NT2/D1 (cell line): ENCODE data around the gene MAD1L1.

Experiments
- DNase-seq: peaks from one replicate; pipeline ENCODE4 v3.0.0-alpha.2; 2011; ENCODE audit warnings: low read depth, low spot score
- H3K27me3 ChIP-seq: 2 replicates; pipeline ENCODE4 v1.6.0; 2011; ENCODE audit warnings: mild to moderate bottlenecking; ENCODE audit not compliant: insufficient read length, insufficient read depth
- H3K36me3 ChIP-seq: 2 replicates; pipeline ENCODE4 v1.6.1; 2011; ENCODE audit warnings: mild to moderate bottlenecking, low read length, mixed read lengths; ENCODE audit not compliant: insufficient read depth, insufficient read length
- H3K4me1 ChIP-seq: 2 replicates; pipeline ENCODE4 v1.5.1; 2011; ENCODE audit not compliant: insufficient read depth, insufficient read length
- H3K4me3 ChIP-seq: 2 replicates; pipeline ENCODE4 v1.5.1; 2011; ENCODE audit warnings: low read depth; ENCODE audit not compliant: insufficient read length
- H3K9ac ChIP-seq: 2 replicates; pipeline ENCODE4 v1.6.0; 2011; ENCODE audit warnings: low read depth; ENCODE audit not compliant: insufficient read length
- H3K9me3 ChIP-seq: 2 replicates; pipeline ENCODE4 v1.5.1; 2011; ENCODE audit warnings: mild to moderate bottlenecking, low read length; ENCODE audit not compliant: insufficient read depth
- SUZ12 ChIP-seq: IDR thresholded peaks from 2 replicates; pipeline ENCODE4 v1.6.1; 2011; ENCODE audit not compliant: insufficient read length, insufficient read depth; ENCODE audit errors: extremely low read depth
- YY1 ChIP-seq: IDR thresholded peaks from 2 replicates; pipeline ENCODE4 v1.6.1; 2011; ENCODE audit not compliant: insufficient read length, insufficient read depth
- ZNF274 ChIP-seq: IDR thresholded peaks from 2 replicates; pipeline ENCODE4 v1.6.1; 2011; ENCODE audit warnings: mild to moderate bottlenecking, low read depth, low read length

MAD1L1 gene

DNA sequence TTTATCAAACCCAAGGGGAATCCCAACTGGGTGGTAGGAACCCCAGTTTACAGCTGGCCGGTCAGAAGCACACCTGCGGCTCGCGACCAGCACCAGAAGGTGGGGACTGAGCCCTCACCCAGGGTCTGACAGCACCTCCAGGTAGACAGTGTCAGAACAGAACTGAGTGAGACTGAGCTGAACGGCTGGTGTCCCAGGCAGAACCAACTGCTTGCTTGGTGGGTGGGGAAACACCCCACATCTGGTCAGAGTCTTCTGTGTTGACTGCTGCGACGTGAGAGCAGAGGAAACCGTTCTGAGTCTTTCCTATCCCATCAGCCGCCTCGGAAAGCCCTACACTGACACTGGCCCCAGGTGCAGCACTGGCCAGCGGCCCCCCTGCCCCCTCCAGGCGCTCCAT lies 160.7 kb downstream of the MAD1L1 start:
- TF ChIP-seq SUZ12 (no peak), ZNF274 (no peak), YY1 (no peak)
- no peak for DNase-seq
- H3K9me3 ChIP-seq, result no peaks in the 10 kb centered on the region
- H3K4me3 ChIP-seq, result no peak overlapping the region
- no peak overlapping the region for H3K9ac ChIP-seq
- peaks cover 12% of the 10 kb centered on the region for H3K4me1 ChIP-seq
- no peaks in the 10 kb centered on the region for H3K27me3 ChIP-seq
- peaks cover 45% of the 10 kb centered on the region for H3K36me3 ChIP-seq

DNA sequence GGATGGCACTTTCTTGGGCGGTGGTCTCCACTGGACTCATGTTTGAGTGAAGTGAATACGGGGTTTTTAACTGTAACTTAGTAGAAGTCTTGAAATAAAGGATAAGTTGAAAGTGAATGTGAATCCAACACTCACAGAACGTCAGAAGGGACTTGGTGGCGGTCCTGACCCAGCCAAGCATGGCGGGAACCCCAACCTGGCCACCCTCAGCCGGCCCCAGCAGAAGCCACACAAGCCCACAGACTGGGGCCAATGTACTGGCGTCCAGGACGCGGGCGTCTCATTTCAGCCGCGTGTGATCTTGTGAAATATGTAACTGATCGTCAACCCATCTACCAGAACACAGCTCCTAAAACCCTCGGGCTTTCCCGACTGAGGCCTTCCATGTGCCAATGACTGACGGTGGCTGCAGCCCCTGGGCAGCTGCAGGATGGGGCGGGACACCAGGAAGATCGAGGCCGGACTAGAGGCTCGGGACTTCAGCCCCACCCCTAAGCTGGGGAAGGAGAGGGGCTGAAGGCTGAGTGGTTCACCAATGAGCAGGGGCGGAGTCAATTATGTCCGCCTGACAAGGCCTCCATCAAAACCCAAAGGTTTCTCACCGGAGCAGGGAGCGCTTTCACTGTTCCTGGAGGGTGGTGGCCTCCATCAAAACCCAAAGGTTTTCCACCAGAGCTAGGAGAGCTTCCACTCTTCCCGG lies 161.5 kb downstream of the MAD1L1 start:
- TF ChIP-seq SUZ12, result no peak
- no peak for TF ChIP-seq YY1
- Histone ChIP-seq H3K9me3 (no peaks in the 10 kb centered on the region), H3K9ac (no peak overlapping the region), H3K4me3 (no peak overlapping the region), H3K36me3 (peaks cover 45% of the 10 kb centered on the region), H3K27me3 (no peaks in the 10 kb centered on the region), H3K4me1 (peaks cover 8% of the 10 kb centered on the region)
- DNase-seq, result no peak

DNA sequence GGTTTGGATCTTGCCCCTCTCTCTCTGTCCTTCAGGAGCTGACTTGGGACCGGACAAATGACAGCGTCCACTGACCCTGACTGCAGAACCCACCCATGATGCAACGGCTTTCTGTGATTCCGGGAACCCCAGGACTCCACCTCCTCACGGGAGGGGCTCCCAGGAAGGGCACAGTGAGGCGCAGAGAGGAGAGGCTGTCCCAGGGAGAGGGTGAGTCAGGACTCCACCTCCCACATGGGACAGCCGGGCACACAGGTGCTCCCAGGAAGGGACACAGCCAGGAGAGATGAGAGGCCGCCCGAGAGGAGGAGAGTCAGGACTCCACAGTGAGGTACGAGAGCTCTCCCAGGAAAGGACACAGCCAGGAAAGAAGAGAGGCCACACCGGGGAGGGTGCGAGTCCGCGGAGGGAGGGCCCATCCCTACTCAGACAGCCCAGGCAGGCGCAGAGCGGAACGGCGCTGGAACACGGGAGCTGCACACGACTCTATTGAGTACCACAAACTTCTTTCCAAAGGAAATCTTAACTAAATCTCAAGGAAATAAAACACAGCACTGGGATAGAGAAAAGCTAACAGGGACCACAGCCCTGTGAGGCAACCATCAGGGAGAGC lies 162.5 kb downstream of the MAD1L1 start:
- Histone ChIP-seq H3K9me3 (no peaks in the 10 kb centered on the region), H3K4me3 (no peak overlapping the region), H3K4me1 (peaks cover 8% of the 10 kb centered on the region), H3K36me3 (peaks cover 47% of the 10 kb centered on the region), H3K9ac (no peak overlapping the region), H3K27me3 (no peaks in the 10 kb centered on the region)
- TF ChIP-seq YY1, result no peak
- TF ChIP-seq ZNF274, result no peak
- TF ChIP-seq SUZ12, result no peak
- DNase-seq, result no peak

DNA sequence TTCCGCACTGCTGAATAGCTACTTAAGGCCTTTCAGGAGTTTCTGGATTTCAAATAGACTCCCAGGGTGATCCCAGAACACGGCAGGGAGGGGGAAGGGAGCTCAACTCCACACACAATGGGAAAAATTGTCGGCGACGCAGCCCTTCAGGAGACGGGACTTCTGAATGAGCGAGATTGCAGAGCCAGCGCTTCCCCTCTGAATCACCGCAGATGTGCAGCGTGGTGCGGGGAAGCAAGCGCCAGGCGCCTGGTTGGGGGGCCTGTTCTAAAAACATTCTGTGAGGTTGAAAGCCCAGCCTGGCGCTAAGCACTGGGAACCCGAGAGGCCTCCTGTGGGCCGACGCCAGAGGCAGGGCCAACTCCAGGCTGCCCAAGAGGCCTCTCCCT lies 163.3 kb downstream of the MAD1L1 start:
- no peak for DNase-seq
- Histone ChIP-seq H3K4me3 (no peak overlapping the region), H3K4me1 (peaks cover 8% of the 10 kb centered on the region), H3K9ac (no peak overlapping the region), H3K9me3 (no peaks in the 10 kb centered on the region), H3K27me3 (no peaks in the 10 kb centered on the region), H3K36me3 (peaks cover 51% of the 10 kb centered on the region)
- TF ChIP-seq ZNF274 (no peak), YY1 (no peak), SUZ12 (no peak)

DNA sequence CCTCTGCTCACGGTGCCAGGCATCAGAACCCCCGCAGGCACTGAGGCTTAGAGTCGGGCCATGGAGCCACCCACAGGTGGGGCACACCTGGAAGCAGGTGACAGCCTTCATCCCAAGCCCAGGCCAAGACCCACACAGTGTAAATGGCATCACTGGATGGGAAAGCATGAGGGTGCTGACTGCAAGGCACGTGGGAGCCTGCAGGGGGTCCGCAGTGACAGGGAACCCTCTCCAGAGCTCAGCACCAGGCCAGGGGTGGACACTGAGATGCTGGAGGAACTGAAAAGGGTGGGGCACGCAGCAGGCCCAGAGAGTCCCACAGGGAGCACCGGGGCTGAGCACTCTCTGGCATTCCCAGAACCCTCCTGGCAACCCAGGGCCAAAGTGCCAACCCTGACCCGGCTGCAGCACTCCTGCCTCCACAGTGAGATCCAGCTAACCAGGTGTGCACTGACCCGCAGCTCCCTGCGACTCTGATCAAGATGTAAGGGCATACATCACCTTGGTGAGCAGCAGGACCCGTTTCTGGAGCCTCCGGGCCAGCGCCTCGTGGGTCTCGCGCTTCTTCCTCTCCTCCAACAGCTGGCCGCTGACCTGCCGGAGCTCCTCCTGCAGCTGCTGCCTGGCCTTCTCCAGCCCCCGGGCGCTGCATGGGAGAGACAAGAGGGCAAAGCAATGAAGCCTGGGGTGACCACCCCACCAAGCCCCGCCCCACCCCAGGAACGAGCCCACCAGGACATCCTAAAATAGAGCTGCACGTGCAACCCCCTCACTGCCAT lies 163.9 kb downstream of the MAD1L1 start:
- no peak overlapping the region for H3K9ac ChIP-seq
- peaks cover 8% of the 10 kb centered on the region for H3K4me1 ChIP-seq
- H3K9me3 ChIP-seq, result no peaks in the 10 kb centered on the region
- TF ChIP-seq YY1 (no peak), ZNF274 (no peak), SUZ12 (no peak)
- no peak overlapping the region for H3K4me3 ChIP-seq
- no peaks in the 10 kb centered on the region for H3K27me3 ChIP-seq
- peaks cover 56% of the 10 kb centered on the region for H3K36me3 ChIP-seq
- no peak for DNase-seq

DNA sequence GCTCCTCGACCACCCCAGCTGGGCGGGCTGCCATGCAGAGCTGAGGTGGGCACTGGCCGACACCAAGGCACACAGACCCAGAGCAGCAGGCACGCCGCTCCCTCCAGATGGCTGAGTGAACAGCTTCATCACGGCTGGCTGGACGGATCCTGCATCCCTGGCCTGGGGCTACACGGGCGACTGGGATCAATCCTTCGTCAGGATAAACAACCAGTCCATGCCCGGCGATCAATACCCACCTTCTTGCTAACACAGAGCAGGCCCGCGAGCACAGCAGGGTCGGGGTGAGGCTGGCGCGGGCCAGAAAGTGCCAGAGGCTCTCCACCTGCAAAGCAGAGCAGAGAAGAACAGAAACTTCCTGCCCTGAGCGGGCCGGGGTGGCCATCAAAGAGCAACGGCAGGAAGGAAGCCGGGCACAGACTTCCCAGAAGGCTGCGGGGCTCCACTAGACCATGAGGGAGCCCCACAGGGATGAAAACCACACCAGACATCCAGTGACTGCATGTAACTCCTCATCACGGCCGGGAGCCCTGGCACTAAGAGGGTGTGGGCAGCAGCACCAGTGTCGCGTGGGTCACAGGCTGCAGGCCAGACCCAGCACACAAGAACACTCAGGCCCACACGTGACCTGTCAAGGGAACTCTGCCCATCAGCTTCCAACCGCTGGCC lies 166.4 kb downstream of the MAD1L1 start:
- H3K9ac ChIP-seq, result no peak overlapping the region
- no peak for DNase-seq
- H3K4me3 ChIP-seq, result no peak overlapping the region
- TF ChIP-seq YY1, result no peak
- TF ChIP-seq ZNF274, result no peak
- no peak for TF ChIP-seq SUZ12
- peaks cover 56% of the 10 kb centered on the region for H3K36me3 ChIP-seq
- H3K4me1 ChIP-seq, result peaks cover 4% of the 10 kb centered on the region
- no peaks in the 10 kb centered on the region for H3K27me3 ChIP-seq
- H3K9me3 ChIP-seq, result peaks cover 2% of the 10 kb centered on the region; the same call in 1 of the 2 replicates
